ENCODE data around the gene FBXW10. TPM values are rescaled to one million over a fixed set of nuclear protein-coding genes. Genes with fewer than 3 reads are reported as not detected.
"Not testable (repeated sequence)": the region's sequence is repeated elsewhere in the genome, so short reads cannot be mapped to it uniquely, and the experiment has no call there.

FBXW10 gene
- total RNA-seq, 1 experiment from 2014 or later = not detected

- not testable (repeated sequence) for H4K20me1 ChIP-seq (ENCODE audit: control insufficient read depth, insufficient read depth, insufficient read length); H3K4me3 Mint-ChIP-seq; H3K18ac ChIP-seq (ENCODE audit: insufficient read length, low read depth, low read length); H2BK20ac ChIP-seq (ENCODE audit: low read depth, low read length, poor library complexity, severe bottlenecking); H3K23me2 ChIP-seq (ENCODE audit: insufficient read length, low read depth, low read length, poor library complexity, severe bottlenecking); H3K79me1 ChIP-seq (ENCODE audit: insufficient read depth, low read depth, low read length, poor library complexity, severe bottlenecking); H4K8ac ChIP-seq (replicated peaks; ENCODE audit: insufficient read length, low read depth, low read length); H3K4ac ChIP-seq (ENCODE audit: low read depth, low read length); H3K27me3 Mint-ChIP-seq (ENCODE audit: low read depth); H2BK5ac ChIP-seq (ENCODE audit: insufficient read length, low read length); H3K27ac ChIP-seq (ENCODE audit: insufficient read length, low read depth, low read length); H3K56ac ChIP-seq (ENCODE audit: insufficient read length, low read depth, low read length); H3K4me1 Mint-ChIP-seq; H3K4me1 ChIP-seq (ENCODE audit: insufficient read depth, low read length); H4K91ac ChIP-seq (ENCODE audit: insufficient read length, low read depth, low read length); H4K5ac ChIP-seq (ENCODE audit: insufficient read length, low read depth, low read length); DNase-seq; H3K27me3 ChIP-seq (ENCODE audit: insufficient read depth, low read length); H3K9me3 Mint-ChIP-seq; H2AK5ac ChIP-seq (ENCODE audit: insufficient read length, low read length); H3K4me2 ChIP-seq (ENCODE audit: insufficient read depth, insufficient read length, low read length); H3K27ac Mint-ChIP-seq; H3K14ac ChIP-seq (ENCODE audit: insufficient read depth, low read length); H2BK12ac ChIP-seq (ENCODE audit: insufficient read length, low read depth, low read length); H2AFZ ChIP-seq (ENCODE audit: low read length); H3K9me3 ChIP-seq (ENCODE audit: control insufficient read depth, low read depth, low read length); H2BK15ac ChIP-seq (ENCODE audit: low read depth, low read length); H3T11ph ChIP-seq (ENCODE audit: low read length); H3K79me2 ChIP-seq (ENCODE audit: insufficient read depth, low read length); H3K9ac ChIP-seq (ENCODE audit: extremely low read depth, insufficient read length, low read length); H3K23ac ChIP-seq (ENCODE audit: insufficient read length, low read depth, low read length); H2BK120ac ChIP-seq (ENCODE audit: low read depth, low read length, poor library complexity, severe bottlenecking)
- no CpG with 5 or more reads among the region's 1 CpG for WGBS (ENCODE audit: extremely low coverage, insufficient read length, low lambda C conversion rate)
- H3K36me3 Mint-ChIP-seq (ENCODE audit: insufficient read depth in 1 of 3, low read depth in 3 of 3) = peaks cover 4 to 34% (median 28%) of the 10 kb centered on the region in 3 experiments; a peak in 6 of 7 replicates
- TF ChIP-seq, protein P1, sequence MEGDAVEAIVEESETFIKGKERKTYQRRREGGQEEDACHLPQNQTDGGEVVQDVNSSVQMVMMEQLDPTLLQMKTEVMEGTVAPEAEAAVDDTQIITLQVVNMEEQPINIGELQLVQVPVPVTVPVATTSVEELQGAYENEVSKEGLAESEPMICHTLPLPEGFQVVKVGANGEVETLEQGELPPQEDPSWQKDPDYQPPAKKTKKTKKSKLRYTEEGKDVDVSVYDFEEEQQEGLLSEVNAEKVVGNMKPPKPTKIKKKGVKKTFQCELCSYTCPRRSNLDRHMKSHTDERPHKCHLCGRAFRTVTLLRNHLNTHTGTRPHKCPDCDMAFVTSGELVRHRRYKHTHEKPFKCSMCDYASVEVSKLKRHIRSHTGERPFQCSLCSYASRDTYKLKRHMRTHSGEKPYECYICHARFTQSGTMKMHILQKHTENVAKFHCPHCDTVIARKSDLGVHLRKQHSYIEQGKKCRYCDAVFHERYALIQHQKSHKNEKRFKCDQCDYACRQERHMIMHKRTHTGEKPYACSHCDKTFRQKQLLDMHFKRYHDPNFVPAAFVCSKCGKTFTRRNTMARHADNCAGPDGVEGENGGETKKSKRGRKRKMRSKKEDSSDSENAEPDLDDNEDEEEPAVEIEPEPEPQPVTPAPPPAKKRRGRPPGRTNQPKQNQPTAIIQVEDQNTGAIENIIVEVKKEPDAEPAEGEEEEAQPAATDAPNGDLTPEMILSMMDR (conservative IDR thresholded peaks at IDR 0.05) = peak; percentile 34; the same call in 1 of the 3 replicates
These were observed 47.5 kb downstream of the FBXW10 start for GRCh38 chr17:18791402-18791801.

DNA sequence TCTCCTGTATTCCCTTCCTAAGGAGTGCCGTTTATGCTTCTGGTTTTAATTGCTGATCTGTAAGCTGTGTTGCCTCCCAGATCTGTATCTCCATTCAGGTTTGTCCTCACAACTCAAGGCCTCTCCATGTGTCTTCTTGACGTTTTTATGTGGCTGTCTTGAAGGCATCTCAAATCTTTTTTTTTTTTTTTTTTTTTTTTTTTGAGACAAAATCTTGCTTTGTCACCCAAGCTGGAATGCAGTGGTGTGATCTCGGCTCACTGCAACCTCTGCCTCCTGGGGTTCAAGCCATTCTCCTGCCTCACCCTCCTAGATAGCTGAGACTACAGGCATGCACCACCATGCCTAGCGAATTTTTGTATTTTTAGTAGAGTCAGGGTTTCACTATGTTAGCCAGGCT is 51.0 kb downstream of the FBXW10 start:
- H2BK20ac ChIP-seq (ENCODE audit: low read depth, low read length, poor library complexity, severe bottlenecking); H3K23ac ChIP-seq (ENCODE audit: insufficient read length, low read depth, low read length); H3K9me3 Mint-ChIP-seq; H3K56ac ChIP-seq (ENCODE audit: insufficient read length, low read depth, low read length); H2BK15ac ChIP-seq (ENCODE audit: low read depth, low read length); H3T11ph ChIP-seq (ENCODE audit: low read length); H3K9ac ChIP-seq (ENCODE audit: extremely low read depth, insufficient read length, low read length); H3K27ac ChIP-seq (ENCODE audit: insufficient read length, low read depth, low read length); H2BK5ac ChIP-seq (ENCODE audit: insufficient read length, low read length); H3K79me2 ChIP-seq (ENCODE audit: insufficient read depth, low read length); H3K4me1 Mint-ChIP-seq; H3K27me3 Mint-ChIP-seq (ENCODE audit: low read depth); H4K91ac ChIP-seq (ENCODE audit: insufficient read length, low read depth, low read length); H3K27me3 ChIP-seq (ENCODE audit: insufficient read depth, low read length); H2BK12ac ChIP-seq (ENCODE audit: insufficient read length, low read depth, low read length); H3K79me1 ChIP-seq (ENCODE audit: insufficient read depth, low read depth, low read length, poor library complexity, severe bottlenecking); H3K4me1 ChIP-seq (ENCODE audit: insufficient read depth, low read length); H3K4me2 ChIP-seq (ENCODE audit: insufficient read depth, insufficient read length, low read length); H4K8ac ChIP-seq (replicated peaks; ENCODE audit: insufficient read length, low read depth, low read length); H3K9me3 ChIP-seq (ENCODE audit: control insufficient read depth, low read depth, low read length); DNase-seq; H2AFZ ChIP-seq (ENCODE audit: low read length); H3K4me3 Mint-ChIP-seq; H2AK5ac ChIP-seq (ENCODE audit: insufficient read length, low read length); H4K20me1 ChIP-seq (ENCODE audit: control insufficient read depth, insufficient read depth, insufficient read length); H3K4ac ChIP-seq (ENCODE audit: low read depth, low read length); H3K18ac ChIP-seq (ENCODE audit: insufficient read length, low read depth, low read length); H3K23me2 ChIP-seq (ENCODE audit: insufficient read length, low read depth, low read length, poor library complexity, severe bottlenecking); H2BK120ac ChIP-seq (ENCODE audit: low read depth, low read length, poor library complexity, severe bottlenecking); H3K14ac ChIP-seq (ENCODE audit: insufficient read depth, low read length); H4K5ac ChIP-seq (ENCODE audit: insufficient read length, low read depth, low read length): not testable (repeated sequence)
- Mint-ChIP-seq H3K36me3 (ENCODE audit: insufficient read depth in 1 of 3, low read depth in 3 of 3) (peaks cover 8 to 48% (median 39%) of the 10 kb centered on the region in 3 experiments; a peak in 6 of 7 replicates), H3K27ac (peak overlapping the region in 2 of 3 experiments; percentile 76 to 91; a peak in 4 of 7 replicates)
- WGBS (ENCODE audit: extremely low coverage, insufficient read length, low lambda C conversion rate) = no CpG with 5 or more reads among the region's 4 CpGs
